ENCODE measurements around the gene PDE5A. TPM values are rescaled to one million over a fixed set of nuclear protein-coding genes. Genes with fewer than 3 reads are reported as not detected.

The PDE5A gene
- total RNA-seq, 4 donors from 2014 or later, result 13.7 to 30.0 (median 17.6) TPM

Small RNA genes lying within 50 kb of the gene (small RNA-seq; reads per million reads assigned to genes)
- not detected for gene RF00614
